ENCODE results near the gene SLC39A7.
A peak's percentile ranks its signal among the peaks of the same experiment; 100 is the strongest.

SLC39A7 gene

DNA sequence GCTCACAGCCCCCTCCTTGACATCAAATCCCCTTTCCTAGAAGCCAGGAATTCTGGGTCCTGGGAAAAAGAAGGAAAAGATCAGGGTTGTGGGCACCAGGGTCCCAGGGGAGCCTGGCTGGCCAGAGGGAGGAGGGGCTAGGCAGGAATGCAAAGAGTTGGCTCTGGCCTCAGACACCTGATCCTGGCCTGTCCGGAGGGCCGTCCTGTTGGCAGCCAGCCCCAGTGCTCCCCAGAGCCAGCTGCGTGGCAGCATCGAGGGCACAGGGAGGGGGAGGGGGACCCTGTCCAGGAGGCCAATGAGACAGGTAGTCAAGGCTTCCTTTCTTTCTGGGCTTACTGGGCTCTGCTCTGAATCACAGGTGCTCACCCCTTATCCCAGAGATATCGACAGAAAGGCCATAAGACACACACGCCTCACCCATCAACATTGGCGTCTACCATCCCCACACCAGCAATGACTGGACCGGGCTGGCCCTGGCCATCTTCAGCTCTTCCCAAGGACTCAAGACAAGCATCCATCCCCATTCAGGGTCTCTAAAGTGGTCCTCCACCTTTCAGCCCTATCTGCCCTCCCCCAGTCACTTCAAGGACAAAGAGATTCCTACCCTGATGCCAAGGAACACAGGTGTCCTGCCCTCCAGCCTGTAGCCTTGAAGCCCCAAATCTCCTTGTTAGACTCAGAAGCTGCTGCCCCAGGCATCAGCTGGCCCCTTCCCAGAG is 9.1 kb upstream of the SLC39A7 start:
- no peak for DNase-seq

DNA sequence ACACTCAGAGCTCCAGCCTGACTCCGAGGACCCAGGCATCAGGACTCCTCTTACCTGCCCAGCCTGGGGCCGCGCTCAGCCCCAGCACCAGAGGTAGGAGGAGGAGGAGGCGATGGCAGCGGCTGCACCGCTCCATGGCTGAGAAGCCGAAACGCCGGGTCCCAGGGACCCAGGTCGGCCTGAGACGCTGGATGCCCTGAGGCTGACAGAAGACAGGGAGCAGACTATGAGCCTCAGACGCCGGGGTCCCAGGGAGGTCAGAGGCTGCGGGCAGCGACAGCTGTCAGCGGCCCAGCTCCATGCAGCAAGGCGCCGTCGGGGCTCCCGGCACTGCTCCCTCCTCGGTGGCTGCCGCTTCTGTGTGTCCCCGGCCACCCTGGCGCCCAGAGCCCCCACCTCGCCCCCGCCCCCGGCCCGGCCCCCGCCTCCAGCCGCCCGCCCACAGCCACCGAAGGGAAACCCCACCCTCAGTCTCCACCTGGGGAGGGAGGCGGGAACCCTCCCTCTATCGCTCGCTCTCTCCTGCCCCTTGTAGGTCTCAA is 8.5 kb upstream of the SLC39A7 start, which contains the start of gene COL11A2:
Gene COL11A2, minus strand, starts transcription at position 363 of the 542 bp plus-strand sequence. Its CDS starts 227 bp downstream, at position 136.
- DNase-seq = no peak

- no peak for DNase-seq
Observed at GRCh38 chr6:33192671-33193602, 7.7 kb upstream of the SLC39A7 start.

- no peak for DNase-seq
Observed at GRCh38 chr6:33193619-33194018, 7.0 kb upstream of the SLC39A7 start.

GRCh38 chr6:33194431-33194979 is 6.2 kb upstream of the SLC39A7 start:
- DNase-seq = no peak

DNA sequence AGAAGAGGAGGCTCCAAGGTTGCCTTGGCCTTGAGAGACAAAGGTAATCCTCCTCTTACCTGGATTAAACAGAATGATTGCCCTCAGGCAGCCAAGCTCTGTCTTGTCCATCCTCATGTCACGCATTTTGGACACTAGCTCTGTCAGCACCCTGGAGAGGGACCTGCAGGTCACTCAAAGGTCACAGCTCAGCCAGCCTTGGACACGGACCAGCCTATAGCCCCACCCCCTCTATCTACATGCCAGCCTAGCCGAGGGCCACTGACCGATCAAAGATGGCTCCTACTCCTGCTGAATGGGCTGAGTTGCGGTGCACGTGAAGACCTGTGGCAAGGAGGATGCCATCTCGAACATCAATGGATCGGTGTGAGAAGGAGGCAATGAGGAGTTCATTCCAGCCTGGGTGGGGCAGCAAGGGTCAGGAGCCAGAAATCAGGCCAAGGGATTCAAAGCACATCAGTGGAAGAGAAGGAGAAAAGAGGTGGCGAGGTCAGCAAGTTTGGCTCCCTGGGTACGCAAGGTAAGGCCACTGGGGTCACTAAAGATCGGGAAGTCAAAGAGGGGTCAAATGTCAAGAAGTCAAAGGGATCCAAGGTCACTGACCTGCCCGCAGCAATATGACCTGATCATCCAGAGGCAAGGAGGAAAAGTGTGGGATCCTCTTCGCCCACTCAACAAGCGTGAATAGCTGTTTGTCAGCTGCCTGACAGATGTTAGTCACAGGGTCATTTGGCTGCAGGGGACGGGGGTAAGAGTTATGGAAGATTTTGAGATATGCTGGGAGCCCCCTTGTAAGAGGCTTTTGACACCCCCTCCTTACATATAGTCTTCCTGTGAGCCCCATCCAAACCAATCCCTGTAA is 5.1 kb upstream of the SLC39A7 start:
- DNase-seq = no peak

DNA sequence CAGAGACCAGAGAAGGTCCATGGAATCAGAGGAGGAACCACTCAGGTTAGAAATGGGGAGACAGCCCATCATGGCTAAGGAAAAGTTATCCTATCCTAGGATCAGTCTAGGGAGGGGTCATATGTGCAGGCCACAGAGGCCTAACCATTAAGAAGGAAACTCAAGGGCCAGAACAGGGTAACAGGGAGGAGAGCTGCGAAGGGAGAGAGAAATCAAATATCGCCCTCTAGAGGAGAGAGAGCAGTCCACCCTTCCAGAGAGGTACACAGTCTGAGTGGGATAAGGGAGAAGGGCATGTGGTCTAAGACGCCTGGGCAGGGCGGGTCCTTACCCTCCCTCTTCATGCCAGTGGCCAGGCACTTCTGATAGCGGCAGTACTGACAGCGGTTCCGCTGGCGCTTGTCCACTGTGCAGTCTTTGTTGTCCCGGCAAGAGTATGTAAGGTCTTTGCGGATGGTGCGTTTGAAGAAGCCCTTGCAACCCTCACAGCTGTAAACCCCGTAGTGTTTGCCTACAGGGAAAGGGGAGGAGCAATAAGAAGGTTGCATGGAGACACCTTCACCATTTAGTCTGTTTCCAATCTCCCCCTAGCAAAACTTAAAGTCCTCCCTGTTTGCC is 3.1 kb upstream of the SLC39A7 start:
- DNase-seq = no peak

DNA sequence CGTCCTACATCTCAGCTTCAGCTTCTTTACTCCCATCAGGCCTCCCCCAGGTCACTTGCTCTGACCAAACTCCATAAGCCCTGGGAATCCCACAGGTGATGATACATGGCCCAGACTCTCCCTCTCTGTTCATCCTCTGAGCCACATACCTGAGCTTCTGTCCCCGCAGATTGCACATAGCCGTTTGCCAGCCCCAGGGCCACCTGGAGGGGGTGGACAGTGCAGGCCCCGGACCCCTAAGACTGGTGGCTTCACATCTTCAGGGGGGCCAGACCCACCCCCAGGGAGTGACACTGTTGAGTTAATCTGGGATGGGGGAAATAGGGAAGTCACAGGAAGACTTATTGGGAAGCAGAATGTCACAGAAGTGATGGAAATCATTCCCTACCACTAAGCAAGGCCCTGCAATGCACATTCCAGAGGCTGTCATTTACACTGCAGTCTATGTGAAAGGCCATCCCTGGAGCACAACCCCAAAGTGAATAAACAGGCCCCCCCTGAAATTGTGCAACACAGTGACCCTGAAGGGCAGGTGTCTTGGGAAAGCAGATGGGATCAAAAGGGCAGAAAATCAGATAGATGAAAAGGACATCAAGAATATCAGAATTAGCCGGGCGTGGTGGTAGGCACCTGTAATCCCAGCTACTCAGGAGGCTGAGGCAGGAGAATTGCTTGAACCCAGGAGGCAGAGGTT is 2.4 kb upstream of the SLC39A7 start:
- DNase-seq = no peak

GRCh38 chr6:33198853-33199436 is 1.7 kb upstream of the SLC39A7 start:
- DNase-seq = no peak

DNA sequence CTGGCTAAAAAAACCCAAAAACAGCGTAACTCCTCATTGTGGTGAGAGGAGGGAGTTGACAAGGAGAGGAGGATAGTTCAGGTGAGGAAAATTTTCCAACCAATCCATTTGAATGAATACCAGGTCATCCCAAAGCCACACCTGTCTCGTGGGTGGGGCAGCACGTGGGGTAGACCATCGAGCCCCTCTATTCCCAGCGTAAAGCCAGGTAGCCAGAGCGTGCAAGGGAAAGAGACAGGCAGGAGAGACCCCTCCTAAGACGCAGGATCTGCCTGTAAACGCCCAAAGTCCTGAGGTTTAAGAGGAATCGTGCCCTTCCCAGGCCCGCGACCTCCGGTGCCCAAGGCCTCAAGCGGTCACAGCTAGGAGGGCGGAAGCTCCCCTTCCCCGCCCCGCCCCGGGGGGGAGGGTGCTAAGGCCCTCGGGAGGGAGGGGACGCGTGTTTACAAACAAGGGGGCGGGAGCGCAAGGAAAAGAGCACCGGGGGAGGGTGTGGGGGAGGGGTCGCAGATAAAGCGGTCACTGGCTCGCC is 914 bp upstream of the SLC39A7 start:
- DNase-seq = no peak

GRCh38 chr6:33201147-33201545 is 479 bp downstream of the SLC39A7 start:
- no peak for DNase-seq

GRCh38 chr6:33201935-33202334 is 1.3 kb downstream of the SLC39A7 start:
- no peak for DNase-seq

DNA sequence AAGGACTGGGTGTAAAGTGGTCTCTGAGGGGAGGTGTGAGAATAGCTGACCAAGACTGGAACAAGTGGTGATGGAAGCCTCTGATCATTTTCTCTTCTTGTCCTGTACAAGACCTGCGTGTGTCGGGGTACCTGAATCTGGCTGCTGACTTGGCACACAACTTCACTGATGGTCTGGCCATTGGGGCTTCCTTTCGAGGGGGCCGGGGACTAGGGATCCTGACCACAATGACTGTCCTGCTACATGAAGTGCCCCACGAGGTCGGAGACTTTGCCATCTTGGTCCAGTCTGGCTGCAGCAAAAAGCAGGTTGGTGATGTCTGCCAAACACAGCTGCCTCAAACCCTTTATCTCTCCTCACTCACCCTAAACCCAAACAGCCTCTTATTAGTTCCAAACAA is 2.1 kb downstream of the SLC39A7 start:
- DNase-seq = no peak

GRCh38 chr6:33203443-33204164 is 2.9 kb downstream of the SLC39A7 start:
- DNase-seq = no peak

GRCh38 chr6:33204165-33204414 is 3.4 kb downstream of the SLC39A7 start:
- DNase-seq = no peak

DNA sequence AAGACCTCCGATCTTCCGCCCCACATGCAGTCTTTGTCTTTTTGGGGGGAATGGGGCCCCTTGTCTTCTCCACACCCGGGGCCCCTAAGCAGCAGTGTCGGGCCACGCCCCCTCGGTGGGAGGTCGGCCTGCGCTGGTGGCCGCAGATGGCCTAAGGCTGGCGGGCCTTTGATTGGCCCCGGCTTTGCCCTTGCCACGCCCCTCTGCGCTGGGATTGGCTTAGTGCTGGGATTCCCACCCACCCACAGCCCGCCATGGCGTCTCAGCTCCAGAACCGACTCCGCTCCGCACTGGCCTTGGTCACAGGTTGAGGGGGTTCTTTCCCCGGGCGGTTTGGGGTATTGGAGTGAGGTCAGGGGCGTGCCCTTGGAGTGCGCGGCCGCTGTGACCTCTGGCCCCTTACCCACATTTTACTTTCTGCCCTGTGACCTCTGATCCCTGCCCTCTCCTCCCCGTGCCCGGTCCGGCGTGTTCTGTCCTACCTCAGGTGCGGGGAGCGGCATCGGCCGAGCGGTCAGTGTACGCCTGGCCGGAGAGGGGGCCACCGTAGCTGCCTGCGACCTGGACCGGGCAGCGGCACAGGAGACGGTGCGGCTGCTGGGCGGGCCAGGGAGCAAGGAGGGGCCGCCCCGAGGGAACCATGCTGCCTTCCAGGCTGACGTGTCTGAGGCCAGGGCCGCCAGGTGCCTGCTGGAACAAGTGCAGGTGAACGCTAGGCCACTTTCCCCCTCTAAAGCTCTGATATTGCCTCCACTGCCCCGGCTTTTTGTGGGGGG is 3.9 kb downstream of the SLC39A7 start, which contains the start of gene HSD17B8:
Gene HSD17B8, plus strand, starts transcription at position 241 of the 776 bp plus-strand sequence. Its CDS starts 14 bp downstream, at position 255.
- DNase-seq = peak; percentile 45

DNA sequence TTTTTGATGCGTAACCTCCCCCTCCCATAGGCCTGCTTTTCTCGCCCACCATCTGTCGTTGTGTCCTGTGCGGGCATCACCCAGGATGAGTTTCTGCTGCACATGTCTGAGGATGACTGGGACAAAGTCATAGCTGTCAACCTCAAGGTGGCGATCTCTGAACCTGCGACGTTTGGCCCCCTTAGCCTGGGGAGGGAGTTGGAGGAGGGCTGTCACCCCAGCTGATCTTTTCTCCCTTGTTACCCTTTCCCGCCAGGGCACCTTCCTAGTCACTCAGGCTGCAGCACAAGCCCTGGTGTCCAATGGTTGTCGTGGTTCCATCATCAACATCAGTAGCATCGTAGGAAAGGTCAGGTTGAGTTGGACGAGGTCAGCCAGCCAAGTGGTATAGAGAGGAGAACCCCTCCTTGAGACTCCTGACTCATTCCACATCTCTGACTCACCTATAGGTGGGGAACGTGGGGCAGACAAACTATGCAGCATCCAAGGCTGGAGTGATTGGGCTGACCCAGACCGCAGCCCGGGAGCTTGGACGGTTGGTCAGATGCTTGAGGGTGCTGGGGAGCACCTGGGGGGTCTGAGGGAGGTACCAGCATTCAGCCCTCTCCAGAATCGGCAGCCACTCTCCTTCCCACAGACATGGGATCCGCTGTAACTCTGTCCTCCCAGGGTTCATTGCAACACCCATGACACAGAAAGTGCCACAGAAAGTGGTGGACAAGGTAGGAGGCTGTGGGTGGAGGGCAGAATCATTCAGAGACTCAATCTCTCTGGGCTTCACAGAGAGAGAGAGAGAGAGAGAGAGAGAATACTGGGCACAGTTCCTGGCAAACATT is 4.7 kb downstream of the SLC39A7 start:
- no peak for DNase-seq

Measured in NCI-H2107 (cell line).